LNCaP clone FGC (cell line): ENCODE results near the gene ZMYND10.
A peak's percentile ranks its signal among the peaks of the same experiment; 100 is the strongest.

Experiments
- DNase-seq: peaks from one replicate; pipeline ENCODE4 v3.0.0-alpha.2; 2011; ENCODE audit warnings: low read depth
- H3K4me3 ChIP-seq: 2 replicates; pipeline ENCODE4 v1.5.1; 2011; ENCODE audit warnings: mild to moderate bottlenecking, low read depth, low read length, control low read depth
- CTCF ChIP-seq: IDR thresholded peaks from 2 replicates; pipeline ENCODE4 v1.5.1; 2012; ENCODE audit warnings: mild to moderate bottlenecking; ENCODE audit not compliant: control insufficient read depth, insufficient read depth; ENCODE audit errors: extremely low read depth

ZMYND10 gene

GRCh38 chr3:50326182-50326541 is 19.4 kb downstream of the ZMYND10 start:
- no peak overlapping the region for H3K4me3 ChIP-seq
- no peak for TF ChIP-seq CTCF
- no peak for DNase-seq

- no peak for TF ChIP-seq CTCF
- H3K4me3 ChIP-seq: no peak overlapping the region
- no peak for DNase-seq
Measured at GRCh38 chr3:50325497-50326181, 19.9 kb downstream of the ZMYND10 start.

GRCh38 chr3:50325113-50325480 is 20.4 kb downstream of the ZMYND10 start:
- DNase-seq: no peak
- H3K4me3 ChIP-seq: no peak overlapping the region
- no peak for TF ChIP-seq CTCF

- DNase-seq: no peak
Measured at GRCh38 chr3:50324351-50325112, 21.0 kb downstream of the ZMYND10 start.

GRCh38 chr3:50323614-50324199 is 21.8 kb downstream of the ZMYND10 start:
- no peak for TF ChIP-seq CTCF
- no peak for DNase-seq
- no peak overlapping the region for H3K4me3 ChIP-seq

More at GRCh38 chr3:50324351-50325112, 21.0 kb downstream of the ZMYND10 start:
- TF ChIP-seq CTCF: peak; percentile 88
- H3K4me3 ChIP-seq: no peak overlapping the region

- TF ChIP-seq CTCF: no peak
- no peak overlapping the region for H3K4me3 ChIP-seq
- DNase-seq: no peak
Measured at GRCh38 chr3:50323092-50323600, 22.4 kb downstream of the ZMYND10 start.
